Suprapubic skin (tissue), 3 donors: ENCODE measurements around the gene EPB41L1.

Source experiments
- POLR2A ChIP-seq, 2 donors: fragments of 450-650 bp; IDR thresholded peaks; one replicate each; pipeline ENCODE4 v1.6.1; 2017; ENCODE audit warnings: antibody characterized with exemption in 2 of 2, mild to moderate bottlenecking in 2 of 2, moderate library complexity in 2 of 2
- TF ChIP-seq, protein P1 (sequence below), 2 donors: fragments of 200-600 bp in 1 of 2; fragments of 450-650 bp in 1 of 2; sonication (generic) in 1 of 2; IDR thresholded peaks; one replicate each; pipeline ENCODE4 v1.5.1; 2016 to 2019; ENCODE audit warnings: antibody characterized with exemption in 2 of 2, mild to moderate bottlenecking in 1 of 2, moderate library complexity in 1 of 2

DNA sequence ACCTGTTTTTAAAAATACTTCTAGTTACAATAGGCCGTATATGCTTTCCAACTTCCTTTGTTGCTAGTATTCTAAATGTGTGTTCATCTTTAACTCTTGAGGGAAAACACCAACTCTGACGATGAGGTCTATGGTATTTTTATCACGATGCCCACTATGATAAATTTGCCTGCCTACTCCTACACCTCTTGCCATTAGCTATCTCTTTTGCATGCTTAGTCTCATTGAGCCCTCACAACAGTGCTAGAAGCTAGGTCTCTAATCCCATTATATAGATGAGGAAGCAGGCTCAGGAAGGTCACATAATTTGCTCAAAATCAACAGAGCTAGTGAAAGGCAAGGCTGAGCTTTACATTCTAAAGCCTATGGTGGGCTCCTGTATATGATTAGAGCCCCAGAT lies 94.9 kb downstream of the EPB41L1 start:
- TF ChIP-seq, protein P1, sequence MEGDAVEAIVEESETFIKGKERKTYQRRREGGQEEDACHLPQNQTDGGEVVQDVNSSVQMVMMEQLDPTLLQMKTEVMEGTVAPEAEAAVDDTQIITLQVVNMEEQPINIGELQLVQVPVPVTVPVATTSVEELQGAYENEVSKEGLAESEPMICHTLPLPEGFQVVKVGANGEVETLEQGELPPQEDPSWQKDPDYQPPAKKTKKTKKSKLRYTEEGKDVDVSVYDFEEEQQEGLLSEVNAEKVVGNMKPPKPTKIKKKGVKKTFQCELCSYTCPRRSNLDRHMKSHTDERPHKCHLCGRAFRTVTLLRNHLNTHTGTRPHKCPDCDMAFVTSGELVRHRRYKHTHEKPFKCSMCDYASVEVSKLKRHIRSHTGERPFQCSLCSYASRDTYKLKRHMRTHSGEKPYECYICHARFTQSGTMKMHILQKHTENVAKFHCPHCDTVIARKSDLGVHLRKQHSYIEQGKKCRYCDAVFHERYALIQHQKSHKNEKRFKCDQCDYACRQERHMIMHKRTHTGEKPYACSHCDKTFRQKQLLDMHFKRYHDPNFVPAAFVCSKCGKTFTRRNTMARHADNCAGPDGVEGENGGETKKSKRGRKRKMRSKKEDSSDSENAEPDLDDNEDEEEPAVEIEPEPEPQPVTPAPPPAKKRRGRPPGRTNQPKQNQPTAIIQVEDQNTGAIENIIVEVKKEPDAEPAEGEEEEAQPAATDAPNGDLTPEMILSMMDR (IDR thresholded peaks at IDR 0.05) = no peak
- no peak for TF ChIP-seq POLR2A (IDR thresholded peaks at IDR 0.05)
